ENCODE results near the gene BTBD19.

DNA sequence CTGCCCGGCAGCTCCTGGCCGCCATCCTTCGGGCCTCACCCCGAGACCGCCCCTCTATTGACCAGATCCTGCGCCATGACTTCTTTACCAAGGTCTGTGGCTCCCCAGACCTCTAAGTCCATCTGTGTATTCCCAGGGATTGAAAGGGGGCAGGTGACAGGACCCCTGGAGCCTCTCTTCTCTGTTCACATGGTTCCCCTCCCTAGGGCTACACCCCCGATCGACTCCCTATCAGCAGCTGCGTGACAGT, 5.3 kb upstream of the BTBD19 start:
- TF ChIP-seq, protein P1, sequence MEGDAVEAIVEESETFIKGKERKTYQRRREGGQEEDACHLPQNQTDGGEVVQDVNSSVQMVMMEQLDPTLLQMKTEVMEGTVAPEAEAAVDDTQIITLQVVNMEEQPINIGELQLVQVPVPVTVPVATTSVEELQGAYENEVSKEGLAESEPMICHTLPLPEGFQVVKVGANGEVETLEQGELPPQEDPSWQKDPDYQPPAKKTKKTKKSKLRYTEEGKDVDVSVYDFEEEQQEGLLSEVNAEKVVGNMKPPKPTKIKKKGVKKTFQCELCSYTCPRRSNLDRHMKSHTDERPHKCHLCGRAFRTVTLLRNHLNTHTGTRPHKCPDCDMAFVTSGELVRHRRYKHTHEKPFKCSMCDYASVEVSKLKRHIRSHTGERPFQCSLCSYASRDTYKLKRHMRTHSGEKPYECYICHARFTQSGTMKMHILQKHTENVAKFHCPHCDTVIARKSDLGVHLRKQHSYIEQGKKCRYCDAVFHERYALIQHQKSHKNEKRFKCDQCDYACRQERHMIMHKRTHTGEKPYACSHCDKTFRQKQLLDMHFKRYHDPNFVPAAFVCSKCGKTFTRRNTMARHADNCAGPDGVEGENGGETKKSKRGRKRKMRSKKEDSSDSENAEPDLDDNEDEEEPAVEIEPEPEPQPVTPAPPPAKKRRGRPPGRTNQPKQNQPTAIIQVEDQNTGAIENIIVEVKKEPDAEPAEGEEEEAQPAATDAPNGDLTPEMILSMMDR (optimal IDR thresholded peaks at IDR 0.05 in 1 of 3, IDR thresholded peaks at IDR 0.05 in 1 of 3, conservative IDR thresholded peaks at IDR 0.05 in 1 of 3; ENCODE audit: extremely low read depth in 1 of 3, insufficient read depth in 2 of 3, low read length in 3 of 3) = no peak
- TF ChIP-seq EZH2 (IDR thresholded peaks at IDR 0.05; ENCODE audit: low read length) = no peak
